ENCODE results near the gene FAM120A. TPM values are rescaled to one million over a fixed set of nuclear protein-coding genes. Genes with fewer than 3 reads are reported as not detected.

The FAM120A gene
- total and polyA plus RNA-seq, 9 of the 15 experiments (the other 6 are each of a cell fraction or from before 2014, with no cell fraction given) = 8.7 to 71.0 (median 42.2) TPM

DNA sequence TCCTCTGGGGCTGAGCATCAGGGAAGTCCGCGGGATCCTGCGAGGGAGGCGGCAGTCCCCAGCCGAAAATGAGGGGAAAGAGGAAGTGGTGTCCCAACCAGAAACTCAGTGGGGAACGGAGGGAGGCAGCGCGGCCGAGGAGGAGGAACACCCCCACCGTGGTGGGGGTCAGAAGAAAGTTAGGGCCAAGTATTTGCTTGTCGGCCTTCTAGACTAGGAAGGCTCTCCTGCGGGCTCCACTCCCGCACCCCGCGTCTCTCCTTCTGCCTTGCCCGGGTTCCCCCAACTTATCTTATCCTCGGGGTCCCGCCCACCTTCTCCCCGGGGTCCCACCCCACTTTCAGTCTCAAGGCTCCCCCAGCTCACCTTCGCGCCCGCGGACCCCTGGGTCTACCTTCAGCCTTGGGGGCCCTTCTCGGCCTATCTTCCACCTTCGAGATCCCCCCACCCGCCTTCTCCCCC lies 124.3 kb downstream of the FAM120A start (continued):
- TF ChIP-seq, protein P1, sequence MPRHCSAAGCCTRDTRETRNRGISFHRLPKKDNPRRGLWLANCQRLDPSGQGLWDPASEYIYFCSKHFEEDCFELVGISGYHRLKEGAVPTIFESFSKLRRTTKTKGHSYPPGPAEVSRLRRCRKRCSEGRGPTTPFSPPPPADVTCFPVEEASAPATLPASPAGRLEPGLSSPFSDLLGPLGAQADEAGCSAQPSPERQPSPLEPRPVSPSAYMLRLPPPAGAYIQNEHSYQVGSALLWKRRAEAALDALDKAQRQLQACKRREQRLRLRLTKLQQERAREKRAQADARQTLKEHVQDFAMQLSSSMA (CRISPR knock-in tag; IDR thresholded peaks at IDR 0.05) = no peak
- TF ChIP-seq, protein P2, sequence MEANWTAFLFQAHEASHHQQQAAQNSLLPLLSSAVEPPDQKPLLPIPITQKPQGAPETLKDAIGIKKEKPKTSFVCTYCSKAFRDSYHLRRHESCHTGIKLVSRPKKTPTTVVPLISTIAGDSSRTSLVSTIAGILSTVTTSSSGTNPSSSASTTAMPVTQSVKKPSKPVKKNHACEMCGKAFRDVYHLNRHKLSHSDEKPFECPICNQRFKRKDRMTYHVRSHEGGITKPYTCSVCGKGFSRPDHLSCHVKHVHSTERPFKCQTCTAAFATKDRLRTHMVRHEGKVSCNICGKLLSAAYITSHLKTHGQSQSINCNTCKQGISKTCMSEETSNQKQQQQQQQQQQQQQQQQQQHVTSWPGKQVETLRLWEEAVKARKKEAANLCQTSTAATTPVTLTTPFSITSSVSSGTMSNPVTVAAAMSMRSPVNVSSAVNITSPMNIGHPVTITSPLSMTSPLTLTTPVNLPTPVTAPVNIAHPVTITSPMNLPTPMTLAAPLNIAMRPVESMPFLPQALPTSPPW (CRISPR knock-in tag; IDR thresholded peaks at IDR 0.05) = peak; percentile 73
- TF ChIP-seq, protein P3, sequence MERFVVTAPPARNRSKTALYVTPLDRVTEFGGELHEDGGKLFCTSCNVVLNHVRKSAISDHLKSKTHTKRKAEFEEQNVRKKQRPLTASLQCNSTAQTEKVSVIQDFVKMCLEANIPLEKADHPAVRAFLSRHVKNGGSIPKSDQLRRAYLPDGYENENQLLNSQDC (CRISPR knock-in tag; IDR thresholded peaks at IDR 0.05) = no peak

DNA sequence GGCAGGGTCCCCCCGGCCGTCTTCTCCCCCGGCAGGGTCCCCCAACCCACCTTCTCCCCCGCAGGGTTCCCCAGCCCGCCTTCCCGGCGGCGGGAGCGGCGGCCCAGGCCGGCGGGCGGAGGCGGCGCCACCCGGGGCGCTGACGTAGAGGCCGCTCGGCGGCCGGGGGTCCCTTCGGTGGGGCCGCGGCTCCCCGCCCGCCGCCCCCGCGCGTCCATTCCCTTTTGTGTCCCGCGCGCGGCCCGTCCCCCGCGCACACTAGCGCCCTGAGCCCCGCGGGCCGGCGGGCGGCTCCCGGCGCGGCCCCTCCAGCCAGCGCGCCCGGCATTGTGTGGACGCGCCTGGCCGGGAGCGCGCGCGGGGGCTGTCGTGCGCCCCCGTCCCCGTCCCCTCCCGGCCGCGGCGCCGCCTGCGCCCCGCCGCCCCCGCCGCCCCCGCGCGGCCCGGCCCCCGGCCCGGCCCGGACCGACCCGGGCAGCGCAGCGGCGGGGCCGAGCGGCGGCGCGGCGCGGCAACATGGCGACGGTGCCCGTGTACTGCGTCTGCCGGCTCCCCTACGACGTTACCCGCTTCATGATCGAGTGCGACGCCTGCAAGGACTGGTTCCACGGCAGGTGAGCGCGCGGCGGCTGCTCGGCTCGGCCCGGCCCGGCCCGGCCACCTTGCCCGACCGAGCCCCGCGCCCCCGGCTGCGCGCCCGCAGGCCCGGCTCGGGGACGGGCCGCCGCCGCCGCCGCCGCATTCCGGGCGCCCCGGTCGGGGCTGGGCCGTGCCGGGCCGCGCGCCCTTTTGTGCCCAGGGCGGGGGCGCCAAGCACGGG lies 125.0 kb downstream of the FAM120A start, which contains the start of gene PHF2:
PHF2 (plus strand) TSS at position 327 of the 820 bp plus-strand sequence; CDS start at position 517, 190 bp downstream.
- CTCF ChIA-PET (ENCODE audit: low intra/inter-chr PET ratio) = no interaction called here
- Histone ChIP-seq H3K4me2 (ENCODE audit: insufficient read depth, low read length) (peak within 1 kb of the TSS; percentile 84), H3K9me3 (replicated peaks; ENCODE audit: control insufficient read depth, insufficient read depth, low read depth, low read length) (no peaks in the 10 kb centered on the region), H3K9me1 (ENCODE audit: control insufficient read depth, insufficient read depth, low read length) (no peaks in the 10 kb centered on the region), H3K79me2 (ENCODE audit: control insufficient read depth, insufficient read depth, low read length) (peaks cover 30% of the 10 kb centered on the region), H3K36me3 (ENCODE audit: control insufficient read depth, insufficient read depth, low read length) (no peaks in the 10 kb centered on the region), H4K20me1 (replicated peaks; ENCODE audit: control insufficient read depth, insufficient read depth, low read length) (peaks cover 9% of the 10 kb centered on the region; the same call in 1 of the 2 replicates), H3K4me3 (peak within 1 kb of the TSS; percentile 74), H3K9ac (ENCODE audit: insufficient read depth in 1 of 2, low read depth in 2 of 2, low read length in 2 of 2) (peak within 1 kb of the TSS; percentile 79 to 91), H3K27ac (ENCODE audit: extremely low read depth, low read depth, low read length) (peak within 1 kb of the TSS; percentile 84), H3K27me3 (ENCODE audit: control insufficient read depth in 2 of 2, insufficient read depth in 2 of 2, low read length in 2 of 2) (no peaks in the 10 kb centered on the region), H3K4me1 (replicated peaks in 1 of 2; ENCODE audit: control insufficient read depth in 2 of 2, insufficient read depth in 2 of 2, low read length in 2 of 2) (peaks cover 13 to 40% of the 10 kb centered on the region in 2 experiments), H2AFZ (ENCODE audit: low read depth, low read length) (peak within 1 kb of the TSS; percentile 84)
- WGBS (ENCODE audit: insufficient coverage, low coverage, missing lambda C conversion rate) = 1% methylated on average over 33 of the region's 140 CpGs
- DNase-seq (ENCODE audit: extremely low read depth in 1 of 4, low spot score in 3 of 4) (peak; percentile 34 to 89 (median 81)), FAIRE-seq (no peak), ATAC-seq (peak; percentile 57)
- intact Hi-C loops (cut with micrococcal nuclease) = loop anchor here (10.0 kb wide), 1 partner anchor 88 kb away; no protein-coding TSS in a partner anchor
- BruUV-seq (replicated peaks) = no TSS peak
- in situ Hi-C loops (cut with MboI) = no loop called here
- POLR2A ChIA-PET = interaction anchor here (1.0 to 1.1 kb wide), 2 partner anchors 10 kb away, joined by 4 read pairs; no protein-coding TSS in a partner anchor
- TF ChIP-seq, protein P4, sequence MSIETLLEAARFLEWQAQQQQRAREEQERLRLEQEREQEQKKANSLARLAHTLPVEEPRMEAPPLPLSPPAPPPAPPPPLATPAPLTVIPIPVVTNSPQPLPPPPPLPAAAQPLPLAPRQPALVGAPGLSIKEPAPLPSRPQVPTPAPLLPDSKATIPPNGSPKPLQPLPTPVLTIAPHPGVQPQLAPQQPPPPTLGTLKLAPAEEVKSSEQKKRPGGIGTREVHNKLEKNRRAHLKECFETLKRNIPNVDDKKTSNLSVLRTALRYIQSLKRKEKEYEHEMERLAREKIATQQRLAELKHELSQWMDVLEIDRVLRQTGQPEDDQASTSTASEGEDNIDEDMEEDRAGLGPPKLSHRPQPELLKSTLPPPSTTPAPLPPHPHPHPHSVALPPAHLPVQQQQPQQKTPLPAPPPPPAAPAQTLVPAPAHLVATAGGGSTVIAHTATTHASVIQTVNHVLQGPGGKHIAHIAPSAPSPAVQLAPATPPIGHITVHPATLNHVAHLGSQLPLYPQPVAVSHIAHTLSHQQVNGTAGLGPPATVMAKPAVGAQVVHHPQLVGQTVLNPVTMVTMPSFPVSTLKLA (conservative IDR thresholded peaks at IDR 0.05) = no peak
- TF ChIP-seq ETV5 (CRISPR knock-in tag; IDR thresholded peaks at IDR 0.05; ENCODE audit: low read depth) (no peak), PHF8 (IDR thresholded peaks at IDR 0.05; ENCODE audit: borderline replicate concordance, low read length) (peak; percentile 69; the same call in 1 of the 2 replicates), SMAD4 (CRISPR knock-in tag; conservative IDR thresholded peaks at IDR 0.05) (peak; percentile 53; the same call in 1 of the 2 replicates), CXXC5 (CRISPR knock-in tag; IDR thresholded peaks at IDR 0.05) (peak; percentile 56), POLR2AphosphoS5 (IDR thresholded peaks at IDR 0.05; ENCODE audit: control insufficient read depth, insufficient read depth, low read depth, low read length) (0 out of 2 replicates have a peak, but pooled peaks have one; percentile 19), RB1 (IDR thresholded peaks at IDR 0.05; ENCODE audit: low read depth) (peak; percentile 31; the same call in 1 of the 2 replicates), ZBTB7A (IDR thresholded peaks at IDR 0.05; ENCODE audit: borderline replicate concordance, control insufficient read depth, low read depth, low read length) (0 out of 2 replicates have a peak, but pooled peaks have one; percentile 76), U2AF2 (optimal IDR thresholded peaks at IDR 0.05; ENCODE audit: low read depth, low read length) (no peak)
- TF ChIP-seq, protein P2 (CRISPR knock-in tag; IDR thresholded peaks at IDR 0.05) = peak; percentile 56
